Measurements from ENCODE around the gene ENTPD2.
"Not testable (repeated sequence)": the region's sequence is repeated elsewhere in the genome, so short reads cannot be mapped to it uniquely, and the experiment has no call there.

ENTPD2 gene

DNA sequence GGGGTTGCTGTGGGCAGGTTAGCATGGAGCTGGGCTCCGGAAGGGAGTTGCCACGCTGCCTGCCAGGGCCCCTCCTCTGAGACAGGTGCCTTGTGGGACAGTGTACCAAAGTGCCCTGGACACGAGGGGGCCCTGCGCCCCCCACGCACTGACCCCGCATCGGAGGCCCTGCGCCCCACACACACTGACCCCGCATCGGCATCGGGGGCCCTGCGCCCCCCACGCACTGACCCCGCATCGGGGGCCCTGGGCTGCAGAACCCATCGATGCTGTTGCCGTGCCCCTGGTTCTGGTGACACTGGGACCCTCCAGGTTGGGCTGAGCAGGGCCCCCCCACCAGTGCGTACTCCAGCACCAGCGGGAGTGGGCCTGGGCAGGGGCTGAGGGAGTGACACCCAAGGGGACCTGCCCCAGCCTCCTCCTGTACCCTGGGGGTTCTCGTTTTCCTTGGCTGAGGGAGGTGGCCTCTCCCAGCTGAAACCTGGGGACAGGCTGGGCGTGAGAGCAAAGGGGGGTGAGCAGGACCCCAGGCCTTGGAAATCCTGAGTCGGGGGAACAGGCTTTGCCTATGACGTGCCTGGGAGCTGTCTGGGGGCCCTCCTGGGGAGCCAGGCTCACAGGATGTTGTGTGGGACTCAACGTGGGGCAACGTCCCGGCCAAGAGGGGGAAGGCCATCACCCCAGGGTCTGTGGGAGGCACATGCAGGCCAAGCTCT is 9.6 kb upstream of the ENTPD2 start:
- DNase-seq: no peak

DNA sequence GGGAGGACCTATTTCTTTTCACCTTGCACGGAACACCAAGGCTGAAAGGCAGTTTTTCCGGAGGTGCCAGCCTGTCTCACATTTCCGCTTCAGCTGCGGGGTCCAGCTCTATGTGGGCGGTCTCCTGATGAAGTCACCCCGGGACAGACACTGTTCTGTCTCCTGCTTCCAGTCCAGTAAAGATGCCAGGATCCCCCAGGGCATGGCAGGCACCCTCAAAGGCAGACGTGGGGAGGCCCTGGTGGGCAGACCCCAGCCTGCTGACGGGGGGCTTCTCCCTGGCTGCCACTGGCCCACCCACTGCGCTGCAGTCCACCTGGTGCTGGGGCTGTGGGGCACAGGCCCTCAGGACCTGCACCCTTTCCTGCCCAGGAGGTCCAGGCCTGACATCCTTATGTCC is 8.9 kb upstream of the ENTPD2 start:
- not testable (repeated sequence) for DNase-seq

- no peak for DNase-seq
Measured at GRCh38 chr9:137062384-137062783, 8.5 kb upstream of the ENTPD2 start.

- DNase-seq: no peak
Measured at GRCh38 chr9:137058521-137059234, 4.8 kb upstream of the ENTPD2 start.

- no peak for DNase-seq
Measured at GRCh38 chr9:137057545-137057944, 3.7 kb upstream of the ENTPD2 start.

GRCh38 chr9:137056739-137057415 is 3.0 kb upstream of the ENTPD2 start:
- DNase-seq: no peak

DNA sequence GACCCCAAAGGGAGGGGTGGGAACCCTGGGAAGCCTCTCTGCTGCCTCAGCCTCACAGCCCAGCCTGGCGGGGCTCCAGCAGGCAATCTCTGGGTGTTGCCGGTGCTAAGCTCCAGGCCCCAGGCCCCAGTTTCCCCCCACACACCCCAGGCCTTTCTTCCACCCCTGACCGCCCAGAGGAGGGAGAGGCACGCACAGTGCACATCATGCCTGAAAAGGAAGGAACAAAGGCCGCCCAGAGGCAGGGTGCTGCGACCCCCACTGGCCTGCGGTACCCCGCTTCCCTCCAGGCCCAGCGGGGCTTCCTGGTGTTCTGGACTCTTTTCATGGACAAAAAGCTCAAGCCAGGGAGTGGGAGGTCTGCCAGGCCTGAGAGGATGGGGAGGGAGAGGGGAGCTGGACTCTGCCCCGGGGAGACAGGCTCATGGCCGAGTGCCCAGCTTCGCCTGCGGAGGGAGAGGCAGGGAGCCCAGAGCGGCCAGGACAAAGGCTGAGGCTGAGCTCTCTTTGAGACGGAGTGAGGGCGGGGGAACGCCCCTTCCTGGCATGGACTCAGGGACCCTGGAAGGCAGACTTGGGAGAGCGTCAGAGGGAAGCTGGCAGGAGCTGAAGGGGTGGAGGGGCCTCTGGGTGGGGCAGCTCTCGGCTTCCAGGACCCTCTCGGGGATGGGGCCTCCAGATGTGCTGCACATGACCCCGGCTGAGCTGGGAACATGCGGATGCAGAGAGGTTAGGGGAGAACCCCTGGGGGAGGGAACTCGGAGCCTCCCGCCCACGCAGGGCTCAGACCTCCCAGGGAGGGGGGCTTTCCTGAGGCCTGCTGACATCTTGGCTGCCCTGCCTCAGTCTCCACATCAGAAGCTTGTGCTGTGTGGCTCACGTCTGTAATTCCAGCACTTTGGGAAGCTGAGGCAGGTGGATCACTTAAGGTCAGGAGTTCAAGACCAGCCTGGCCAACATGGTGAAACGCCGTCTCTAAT is 1.8 kb upstream of the ENTPD2 start:
- DNase-seq: no peak

DNA sequence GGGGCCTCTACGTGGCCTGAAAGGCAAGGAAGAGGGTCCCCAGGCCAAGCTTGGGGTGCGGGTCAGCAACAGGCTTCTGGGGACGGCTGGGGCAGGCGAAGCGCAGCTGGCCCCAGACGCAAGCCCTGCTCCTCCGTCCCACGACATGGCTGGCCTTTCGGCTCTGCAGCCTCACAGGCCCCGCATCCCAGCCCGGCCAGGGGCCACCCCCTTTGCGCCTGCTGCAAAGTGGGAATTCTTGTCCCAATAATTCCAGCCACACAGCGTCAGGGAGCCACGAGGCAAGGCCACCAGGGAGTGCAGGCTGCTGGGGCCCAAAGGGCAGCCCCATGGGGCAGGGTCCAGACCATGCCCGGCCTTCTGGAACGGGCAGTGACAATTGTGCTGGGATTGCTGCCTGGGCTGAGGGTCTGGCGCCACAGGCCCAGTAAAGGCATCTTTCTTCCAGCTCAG is 1.1 kb upstream of the ENTPD2 start:
- DNase-seq: no peak

DNA sequence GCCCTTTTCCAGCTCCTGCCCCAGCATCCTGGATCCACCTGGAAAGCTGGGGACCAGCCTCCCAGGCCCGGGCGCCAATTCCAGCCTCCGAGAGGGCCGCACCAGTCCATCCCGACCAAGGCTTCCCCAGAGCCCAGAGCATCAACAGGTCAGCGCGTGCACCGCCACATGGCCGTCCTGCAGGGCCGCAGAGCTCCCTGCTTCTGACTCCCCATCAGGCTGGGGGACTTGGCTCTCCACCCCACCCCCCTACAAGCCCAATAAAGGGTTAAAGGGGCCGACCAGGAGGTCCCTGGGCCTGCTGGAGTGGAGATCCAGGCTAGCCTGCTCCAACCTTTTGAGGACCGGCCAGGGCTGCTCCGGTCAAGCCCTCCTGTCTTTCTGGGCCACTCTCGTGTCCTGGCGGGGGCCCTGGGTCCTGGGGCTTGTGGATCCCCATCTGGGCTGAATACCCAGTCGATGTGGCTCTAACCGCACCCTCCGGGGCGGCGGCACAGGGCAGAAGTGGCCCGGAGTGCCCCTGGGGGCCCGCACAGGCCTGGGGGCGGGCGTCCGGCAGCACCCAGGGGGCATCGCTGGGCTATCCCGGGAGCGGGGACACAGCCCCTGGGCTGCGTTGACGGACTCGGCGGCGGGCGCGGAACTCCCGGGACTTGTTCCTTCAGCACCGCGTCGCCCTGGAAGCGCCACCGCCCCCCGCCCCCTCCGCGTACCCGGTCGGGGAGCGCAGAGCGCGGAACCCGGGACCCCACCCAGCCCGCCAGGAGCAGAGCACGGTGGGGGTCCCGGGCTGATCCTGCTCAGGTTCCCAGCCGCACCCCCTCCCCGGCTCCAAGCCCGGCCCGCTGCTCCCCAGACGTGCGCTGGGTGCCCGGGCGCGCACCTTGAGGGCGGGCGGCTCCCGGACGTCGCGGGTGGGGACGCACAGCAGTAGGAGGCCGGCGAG is 590 bp downstream of the ENTPD2 start:
- no peak for DNase-seq

GRCh38 chr9:137052293-137052692 is 1.6 kb downstream of the ENTPD2 start:
- no peak for DNase-seq

- DNase-seq: no peak
Measured at GRCh38 chr9:137051145-137051724, 2.6 kb downstream of the ENTPD2 start.

DNA sequence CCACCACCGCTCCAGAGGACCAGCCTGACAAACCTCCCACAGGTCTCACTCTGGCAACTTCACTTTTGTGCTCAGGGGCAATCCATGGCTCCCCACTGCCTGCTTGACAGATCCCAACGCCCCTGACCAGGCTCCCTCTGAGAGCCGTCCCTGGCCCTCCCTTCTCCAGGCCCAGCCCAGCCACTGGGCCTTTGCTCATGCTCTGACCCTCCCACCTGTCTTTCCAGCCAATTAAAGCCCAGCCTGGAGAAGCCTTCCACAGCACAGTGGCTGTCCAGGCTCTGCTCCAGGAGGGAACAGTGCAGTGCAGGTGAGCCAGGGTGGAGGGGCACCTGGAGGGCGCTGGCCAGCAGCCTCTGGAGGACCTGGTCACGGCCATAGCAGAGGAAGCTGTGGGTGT is 3.3 kb downstream of the ENTPD2 start:
- no peak for DNase-seq

- peak; percentile 26 to 67 for DNase-seq
Measured at GRCh38 chr9:137049544-137050449, 4.1 kb downstream of the ENTPD2 start.

- no peak for DNase-seq
Measured at GRCh38 chr9:137048655-137049543, 5.0 kb downstream of the ENTPD2 start.

GRCh38 chr9:137046088-137046787 is 7.6 kb downstream of the ENTPD2 start, which contains the start of gene NPDC1:
Gene NPDC1 (minus strand): TSS chr9:137046177. CDS start chr9:137045989, 188 bp downstream.
- peak; percentile 56 to 71 for DNase-seq

DNA sequence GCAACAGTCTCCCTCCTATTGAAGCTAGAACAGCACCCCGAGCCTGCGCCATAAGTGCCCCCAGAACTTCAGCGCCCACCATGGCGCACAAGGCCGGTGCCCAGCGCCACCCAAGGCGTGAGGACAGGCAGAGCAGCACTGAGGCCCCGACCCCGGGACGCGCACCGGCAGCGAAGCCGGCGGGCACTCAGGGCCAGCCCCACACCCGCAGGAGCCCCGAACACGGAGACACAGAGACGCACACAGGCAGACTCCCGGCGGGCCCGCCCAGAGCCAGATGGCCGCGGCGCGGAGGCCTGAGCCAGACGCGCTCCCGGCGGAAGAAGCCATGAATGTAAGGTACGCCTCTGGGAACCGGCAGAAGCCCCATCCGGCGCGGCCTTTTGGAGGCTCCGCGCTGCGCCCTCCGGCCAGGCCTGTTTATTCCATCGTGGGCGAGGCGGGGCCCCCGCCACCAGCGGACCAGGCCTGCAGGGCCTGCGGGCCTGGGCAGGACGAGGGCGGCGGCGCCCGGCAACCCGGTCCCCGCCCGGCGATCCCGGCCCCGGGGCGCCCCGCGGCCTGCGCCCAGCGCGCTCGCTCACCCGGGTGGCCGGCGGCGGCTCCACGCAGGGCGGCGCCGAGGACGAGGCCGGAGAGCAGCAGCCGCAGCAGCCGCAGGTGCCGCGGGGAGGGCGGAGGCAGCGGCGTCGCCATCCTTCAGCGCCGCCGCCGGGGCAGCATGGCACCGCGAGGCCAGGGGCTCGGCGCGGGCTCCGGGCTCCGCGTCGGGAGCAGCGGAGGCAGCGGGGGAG is 8.4 kb downstream of the ENTPD2 start:
- DNase-seq: no peak

- DNase-seq: no peak
Measured at GRCh38 chr9:137044502-137045177, 9.2 kb downstream of the ENTPD2 start.

All from NCI-H1930 (cell line).